Measurements from ENCODE around the gene CALHM3. TPM values are rescaled to one million over a fixed set of nuclear protein-coding genes. Genes with fewer than 3 reads are reported as not detected.
"Not testable (repeated sequence)": the region's sequence is repeated elsewhere in the genome, so short reads cannot be mapped to it uniquely, and the experiment has no call there.

CALHM3 gene
- total RNA-seq, 2 experiments from 2014 or later = not detected

DNA sequence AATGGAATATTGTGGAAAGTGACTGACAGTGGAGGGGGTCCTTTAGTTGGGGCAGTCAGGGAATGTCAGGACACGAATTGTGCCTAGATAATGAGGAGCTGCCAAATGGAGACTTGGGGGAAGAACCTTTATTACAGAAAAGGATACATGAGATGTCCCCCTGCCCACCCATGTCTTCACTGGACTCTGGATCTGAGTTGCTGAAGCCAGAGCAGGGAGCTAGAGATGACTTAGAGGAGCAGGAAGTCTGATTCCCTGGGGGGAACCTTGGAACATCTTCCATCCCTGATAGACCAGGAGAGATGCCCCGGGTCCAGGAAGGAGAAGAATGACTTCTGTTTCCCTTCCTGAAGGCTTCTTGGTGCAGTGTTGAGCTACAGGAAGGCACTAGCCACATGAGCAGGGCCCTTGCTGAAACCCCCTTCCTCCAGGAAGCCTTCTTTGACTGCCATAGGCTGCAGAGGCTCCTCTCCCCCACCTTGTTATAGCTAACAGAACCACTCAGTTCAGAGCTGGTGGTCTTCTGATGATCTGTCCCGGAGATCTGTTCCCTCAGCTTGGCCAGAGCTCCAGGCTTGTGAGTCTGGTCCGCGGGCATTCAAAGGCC is 13.7 kb upstream of the CALHM3 start:
- Mint-ChIP-seq H3K4me3 (peak overlapping the region; percentile 73), H3K27ac (no peak overlapping the region), H3K9me3 (no peaks in the 10 kb centered on the region), H3K27me3 (peaks cover 55% of the 10 kb centered on the region), H3K4me1 (peaks cover 22% of the 10 kb centered on the region), H3K36me3 (no peaks in the 10 kb centered on the region)
- no peak for DNase-seq

DNA sequence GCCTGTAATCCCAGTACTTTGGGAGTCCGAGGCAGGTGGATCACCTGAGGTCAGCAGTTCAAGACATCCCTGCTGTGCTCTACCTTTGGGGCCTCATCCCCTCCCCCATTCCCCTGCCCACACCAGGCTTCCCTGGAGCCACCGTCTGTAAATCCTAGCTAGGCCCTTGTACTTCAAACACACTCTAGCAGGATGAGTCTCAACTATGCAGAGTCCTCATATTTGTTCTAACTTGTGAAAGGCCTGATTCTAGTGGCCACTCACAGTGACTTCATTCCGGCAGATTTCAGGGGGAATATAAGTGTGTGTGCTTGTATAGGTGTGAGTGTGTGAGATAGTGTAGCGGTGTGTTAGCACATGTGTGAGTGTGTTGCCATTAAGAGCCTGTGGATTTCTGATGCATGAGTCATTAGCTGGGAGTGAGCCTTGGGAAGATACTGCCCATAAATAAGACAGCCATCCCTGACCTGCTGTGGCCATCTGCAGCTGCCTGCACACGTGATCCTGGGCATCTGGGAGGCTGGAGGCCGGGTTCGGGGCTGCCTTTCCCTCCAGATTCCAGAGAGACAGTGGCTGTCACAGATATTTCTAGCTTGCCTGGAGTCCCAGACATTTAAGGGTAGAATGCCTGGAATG is 12.8 kb upstream of the CALHM3 start:
- Mint-ChIP-seq H3K36me3 (no peaks in the 10 kb centered on the region), H3K4me1 (peaks cover 22% of the 10 kb centered on the region), H3K9me3 (no peaks in the 10 kb centered on the region), H3K27ac (no peak overlapping the region), H3K27me3 (peaks cover 45% of the 10 kb centered on the region), H3K4me3 (no peak overlapping the region)
- DNase-seq = no peak

DNA sequence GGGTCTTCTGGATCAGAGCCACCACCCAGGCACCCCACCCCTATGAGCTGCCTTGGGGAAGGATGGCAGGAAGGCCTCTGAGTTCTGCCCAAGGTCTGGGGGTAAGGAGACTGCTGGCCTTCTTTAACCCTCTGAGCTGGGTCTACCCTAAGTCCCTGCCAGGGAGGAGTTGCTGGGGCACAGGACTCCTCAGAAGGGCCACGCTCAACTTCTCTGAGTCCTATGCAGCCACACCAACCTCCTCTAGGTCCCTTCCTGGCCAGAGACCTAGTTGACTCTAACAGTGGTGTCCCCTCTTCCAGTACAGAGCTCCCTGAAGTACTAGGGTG is 11.9 kb upstream of the CALHM3 start:
- no peak for DNase-seq
- no peaks in the 10 kb centered on the region for H3K36me3 Mint-ChIP-seq
- no peaks in the 10 kb centered on the region for H3K9me3 Mint-ChIP-seq
- H3K27me3 Mint-ChIP-seq = peaks cover 40% of the 10 kb centered on the region
- H3K4me1 Mint-ChIP-seq = peaks cover 22% of the 10 kb centered on the region
- H3K4me3 Mint-ChIP-seq = no peak overlapping the region
- H3K27ac Mint-ChIP-seq = no peak overlapping the region

DNA sequence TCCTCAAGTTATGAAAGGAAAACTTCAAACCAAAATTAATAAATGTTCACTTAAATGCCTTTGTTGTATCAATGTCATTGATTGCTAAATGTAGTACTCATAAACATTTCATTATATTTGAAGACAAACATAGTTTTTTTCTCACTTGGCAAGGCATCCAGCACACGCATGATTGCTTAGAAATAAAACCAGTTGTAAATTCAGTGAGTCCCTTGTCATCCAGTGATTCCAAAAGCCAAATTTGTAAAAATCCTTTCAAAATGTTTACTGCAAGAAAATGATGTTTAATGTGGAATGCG is 8.3 kb upstream of the CALHM3 start:
- no peak overlapping the region for H3K27ac Mint-ChIP-seq
- no peaks in the 10 kb centered on the region for H3K9me3 Mint-ChIP-seq
- H3K4me1 Mint-ChIP-seq = peaks cover 14% of the 10 kb centered on the region
- H3K4me3 Mint-ChIP-seq = no peak overlapping the region
- no peak for DNase-seq
- H3K36me3 Mint-ChIP-seq = no peaks in the 10 kb centered on the region
- H3K27me3 Mint-ChIP-seq = peaks cover 16% of the 10 kb centered on the region

DNA sequence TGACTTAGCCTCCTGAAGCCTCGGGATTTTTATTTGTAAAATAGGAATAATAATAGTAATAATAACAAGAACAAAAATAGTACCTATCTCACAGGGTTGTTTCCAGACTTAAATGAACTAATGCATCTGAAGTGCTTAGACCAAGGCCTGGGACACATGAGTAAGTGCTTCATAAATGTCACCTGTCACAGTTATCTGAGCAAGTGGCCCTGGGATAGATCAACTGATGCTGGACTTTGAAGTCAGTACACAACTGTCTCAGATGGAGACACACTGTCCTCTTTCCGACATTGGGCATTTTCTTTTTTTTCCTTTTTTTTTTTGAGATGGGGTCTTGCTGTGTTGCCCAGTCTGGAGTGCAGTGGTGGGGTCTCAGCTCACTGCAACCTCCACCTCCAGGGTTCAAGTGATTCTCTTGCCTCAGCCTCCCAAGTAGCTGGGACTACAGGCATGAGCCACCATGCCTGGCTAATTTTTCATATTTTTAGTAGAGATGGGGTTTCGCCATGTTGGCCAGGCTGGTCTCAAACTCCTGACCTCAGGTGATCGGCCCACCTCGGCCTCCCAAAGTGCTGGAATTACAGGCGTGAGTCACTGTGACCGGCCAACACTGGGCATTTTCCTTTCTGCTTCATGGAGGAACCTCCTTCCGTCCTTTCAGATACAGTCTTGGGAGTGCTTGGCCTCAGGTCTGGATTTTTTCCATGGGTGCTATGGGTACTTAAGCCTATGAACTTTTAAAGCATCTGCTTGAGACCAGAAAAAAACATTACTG is 7.8 kb upstream of the CALHM3 start:
- Mint-ChIP-seq H3K27me3 (peaks cover 10% of the 10 kb centered on the region), H3K4me1 (peaks cover 16% of the 10 kb centered on the region)
- H3K9me3 Mint-ChIP-seq, H3K36me3 Mint-ChIP-seq, H3K27ac Mint-ChIP-seq, H3K4me3 Mint-ChIP-seq, DNase-seq: not testable (repeated sequence)

DNA sequence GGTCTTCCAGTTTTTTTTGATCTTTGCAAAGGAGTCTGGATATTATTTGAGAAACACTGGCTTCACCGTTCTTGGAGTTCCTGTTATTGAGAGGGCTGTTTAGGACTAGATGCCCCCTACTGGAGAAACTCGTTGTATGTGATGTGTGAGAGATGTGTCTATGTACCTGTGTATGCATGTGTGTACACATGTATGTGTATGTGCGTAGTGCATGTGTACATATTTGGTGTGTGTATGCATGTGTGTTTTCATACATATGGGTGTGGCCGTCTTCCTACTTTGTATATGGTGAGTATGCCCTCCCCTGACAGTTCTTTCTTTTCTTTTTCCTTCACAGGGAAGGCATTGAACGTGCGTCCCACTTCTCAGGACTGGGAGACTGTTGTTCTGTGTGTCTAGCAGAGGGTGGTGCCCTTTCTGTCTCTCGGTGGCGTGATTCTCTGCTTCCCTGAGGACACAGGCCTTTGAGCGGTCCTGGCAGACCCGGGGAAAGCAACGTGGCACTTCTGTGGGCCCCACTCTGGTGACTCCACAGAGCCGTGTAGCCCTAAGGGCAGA is 3.0 kb upstream of the CALHM3 start:
- Mint-ChIP-seq H3K27me3 (peaks cover 4% of the 10 kb centered on the region), H3K27ac (no peak overlapping the region), H3K4me3 (no peak overlapping the region), H3K9me3 (no peaks in the 10 kb centered on the region), H3K4me1 (peaks cover 3% of the 10 kb centered on the region), H3K36me3 (no peaks in the 10 kb centered on the region)
- no peak for DNase-seq

DNA sequence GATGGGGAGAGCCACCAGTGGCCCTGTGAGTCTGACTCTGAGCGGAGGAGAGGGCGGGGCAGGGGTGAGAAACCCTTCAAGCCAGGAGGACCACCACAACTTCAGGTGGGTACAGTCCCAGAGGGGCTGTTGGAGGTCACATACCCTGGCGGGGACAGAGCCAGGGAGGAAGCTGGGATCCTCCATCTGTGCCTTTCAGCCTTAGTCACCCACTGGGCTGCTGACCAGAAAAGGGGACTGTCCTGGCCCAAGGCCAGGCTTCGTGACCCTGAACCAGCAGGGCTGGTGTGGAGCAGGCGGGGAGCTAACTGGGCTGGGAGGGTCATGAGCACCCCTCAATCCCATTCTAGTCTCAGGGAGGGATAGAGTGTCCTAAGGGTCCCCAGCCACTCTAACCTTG is 1.5 kb upstream of the CALHM3 start:
- Mint-ChIP-seq H3K27me3 (peaks cover under 1% of the 10 kb centered on the region), H3K4me1 (peaks cover 5% of the 10 kb centered on the region), H3K4me3 (no peak overlapping the region), H3K9me3 (no peaks in the 10 kb centered on the region), H3K27ac (no peak overlapping the region), H3K36me3 (no peaks in the 10 kb centered on the region)
- DNase-seq = no peak

DNA sequence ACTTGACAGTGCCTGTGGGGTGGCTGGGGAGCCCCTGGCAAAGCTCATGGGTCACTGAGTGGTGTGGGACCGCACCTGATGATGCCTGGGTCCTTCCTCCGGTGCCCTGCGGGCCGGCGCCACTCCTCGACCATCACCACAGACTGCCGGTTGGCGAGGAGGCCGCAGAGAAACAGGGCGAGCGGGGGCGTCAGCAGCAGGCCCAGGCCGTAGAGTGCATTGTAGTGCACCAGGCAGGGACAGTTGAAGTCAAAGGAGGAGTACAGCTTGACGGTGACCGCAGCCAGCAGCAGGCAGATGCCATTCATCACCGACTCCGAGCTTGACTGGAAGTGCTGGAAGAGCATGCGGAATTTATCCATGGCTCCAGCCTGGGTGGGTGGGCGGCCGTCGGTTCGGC is 369 bp downstream of the CALHM3 start:
- no peak overlapping the region for H3K27ac Mint-ChIP-seq

DNA sequence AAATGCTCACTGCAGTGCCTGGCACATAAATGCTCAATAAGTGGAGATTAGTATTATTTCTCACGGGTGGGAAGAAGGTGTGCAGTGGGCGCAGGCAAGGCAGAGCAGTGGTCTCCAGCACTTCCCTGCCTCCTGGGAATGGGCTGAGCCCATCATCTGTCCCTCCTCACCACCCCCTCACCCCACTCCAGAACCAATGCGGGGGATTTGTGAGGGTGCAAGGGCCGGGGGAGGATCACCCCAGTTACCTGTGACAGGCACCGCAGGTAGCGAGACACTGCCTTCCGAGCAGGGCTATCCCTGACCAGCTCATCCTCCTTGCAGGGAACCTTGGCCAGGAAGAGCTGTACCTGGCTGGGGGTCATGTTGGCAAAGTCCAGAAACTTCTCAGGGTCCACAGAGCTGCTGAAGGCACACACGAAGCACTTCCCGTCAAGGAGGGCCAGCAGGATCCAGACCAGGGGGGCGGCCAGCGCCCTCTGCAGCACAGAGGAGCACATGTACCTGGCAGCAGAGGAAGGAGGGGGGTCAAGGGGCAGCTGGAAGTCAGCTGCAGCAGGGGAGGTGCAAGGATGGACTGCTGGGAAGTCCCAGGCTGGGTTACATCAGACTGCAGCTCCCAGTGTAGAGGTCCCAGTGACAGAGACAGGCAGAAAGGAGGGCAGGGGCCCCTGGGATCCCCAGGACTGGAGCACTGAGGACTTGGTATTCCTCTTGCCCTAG is 2.8 kb downstream of the CALHM3 start:
- H3K36me3 Mint-ChIP-seq = no peaks in the 10 kb centered on the region
- H3K9me3 Mint-ChIP-seq = no peaks in the 10 kb centered on the region
- DNase-seq = no peak
- peak overlapping the region; percentile 70 for H3K27ac Mint-ChIP-seq
- no peaks in the 10 kb centered on the region for H3K27me3 Mint-ChIP-seq
- H3K4me1 Mint-ChIP-seq = peaks cover 12% of the 10 kb centered on the region
- no peak overlapping the region for H3K4me3 Mint-ChIP-seq

More for the DNA sequence above, 369 bp downstream of the CALHM3 start:
- no peak for DNase-seq
- Mint-ChIP-seq H3K4me3 (no peak overlapping the region), H3K9me3 (no peaks in the 10 kb centered on the region), H3K36me3 (no peaks in the 10 kb centered on the region), H3K4me1 (peaks cover 5% of the 10 kb centered on the region), H3K27me3 (no peaks in the 10 kb centered on the region)

DNA sequence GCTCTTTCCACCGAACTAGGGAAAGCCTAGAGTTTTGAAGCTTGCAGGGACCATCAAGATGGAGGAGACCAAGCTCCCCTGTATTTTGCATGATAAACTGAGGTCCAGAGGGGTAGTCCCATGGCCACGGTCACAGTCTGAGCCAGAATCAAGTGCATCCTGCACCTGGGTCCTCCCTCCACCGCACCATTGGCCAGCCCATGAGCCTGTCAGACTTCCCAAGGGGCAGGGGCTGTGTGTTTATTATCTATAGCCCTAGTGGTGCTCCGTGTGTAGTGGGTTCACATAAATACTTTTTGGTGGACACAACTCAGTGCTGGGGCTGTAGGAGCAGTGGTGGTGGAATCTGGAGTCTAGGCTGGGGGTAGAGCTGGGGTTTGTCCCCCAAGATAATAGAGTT is 3.6 kb downstream of the CALHM3 start:
- Mint-ChIP-seq H3K4me3 (no peak overlapping the region), H3K4me1 (peaks cover 20% of the 10 kb centered on the region), H3K27ac (no peak overlapping the region), H3K36me3 (no peaks in the 10 kb centered on the region), H3K27me3 (no peaks in the 10 kb centered on the region), H3K9me3 (no peaks in the 10 kb centered on the region)
- no peak for DNase-seq

DNA sequence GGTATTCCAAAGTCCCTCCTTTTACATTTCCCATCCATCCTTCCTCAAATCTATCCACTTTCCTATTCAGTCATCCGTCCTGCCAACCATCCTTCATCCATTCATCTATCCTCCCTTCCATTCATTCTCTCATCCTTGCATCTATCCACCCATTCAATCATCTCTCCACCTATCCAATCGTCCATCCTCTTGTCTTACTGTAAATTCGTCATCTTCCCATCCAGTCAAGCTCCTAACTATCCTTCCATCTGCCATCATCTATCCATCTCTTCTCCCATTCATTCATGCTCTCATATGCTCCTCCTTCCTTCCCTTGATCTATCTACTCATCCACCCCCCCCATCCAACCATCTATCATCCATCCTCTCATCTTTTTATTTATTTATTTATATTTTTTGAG is 5.0 kb downstream of the CALHM3 start:
- Mint-ChIP-seq H3K36me3 (no peaks in the 10 kb centered on the region), H3K27ac (no peak overlapping the region), H3K4me3 (no peak overlapping the region), H3K9me3 (no peaks in the 10 kb centered on the region), H3K4me1 (peaks cover 21% of the 10 kb centered on the region), H3K27me3 (no peaks in the 10 kb centered on the region)
- no peak for DNase-seq

DNA sequence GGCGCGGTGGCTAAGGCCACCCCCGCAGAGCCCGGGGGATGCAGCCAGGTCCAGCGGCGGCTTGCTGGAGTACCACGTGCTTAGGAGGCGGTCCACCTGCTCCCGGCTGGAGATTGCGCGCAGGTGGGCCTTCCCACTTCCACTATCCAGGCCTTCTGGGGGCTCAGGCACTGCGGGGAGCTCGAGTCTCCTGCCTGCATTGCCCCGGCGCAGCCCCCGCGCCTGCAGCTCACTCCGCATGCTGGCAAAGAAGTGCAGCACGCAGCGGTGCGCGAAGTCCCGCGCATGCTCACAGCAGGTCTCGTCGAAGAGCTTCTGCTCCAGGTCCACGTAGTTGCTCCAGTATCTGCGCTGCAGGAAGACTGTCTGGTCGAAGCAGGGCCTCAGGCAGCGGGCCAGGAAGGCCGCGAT is 5.8 kb downstream of the CALHM3 start:
- DNase-seq = no peak
- Mint-ChIP-seq H3K27ac (no peak overlapping the region), H3K9me3 (no peaks in the 10 kb centered on the region), H3K36me3 (no peaks in the 10 kb centered on the region), H3K4me1 (peaks cover 21% of the 10 kb centered on the region), H3K27me3 (no peaks in the 10 kb centered on the region), H3K4me3 (no peak overlapping the region)

DNA sequence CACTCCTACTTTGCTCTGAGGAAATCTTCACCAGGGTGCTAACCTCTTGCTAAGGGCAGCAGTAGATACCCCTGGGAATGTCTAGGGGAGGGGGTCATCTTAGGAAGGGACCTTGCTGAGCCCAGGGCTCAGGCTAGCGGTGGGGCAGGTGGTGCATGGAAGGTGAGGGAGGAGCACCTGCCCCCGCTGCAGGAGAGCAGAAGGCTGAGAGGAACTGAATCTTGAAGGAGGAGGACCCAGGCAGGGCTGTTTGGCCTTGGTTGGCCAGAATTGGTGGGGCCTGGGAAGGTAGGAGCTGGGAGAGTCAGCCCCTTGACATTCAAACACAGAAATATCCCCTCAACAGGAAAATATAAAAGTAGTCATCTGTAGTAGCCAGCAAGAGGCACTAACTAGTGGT is 7.0 kb downstream of the CALHM3 start:
- peak overlapping the region; percentile 61 for H3K27ac Mint-ChIP-seq
- no peaks in the 10 kb centered on the region for H3K27me3 Mint-ChIP-seq
- H3K4me1 Mint-ChIP-seq = peaks cover 27% of the 10 kb centered on the region
- H3K9me3 Mint-ChIP-seq = no peaks in the 10 kb centered on the region
- no peaks in the 10 kb centered on the region for H3K36me3 Mint-ChIP-seq
- H3K4me3 Mint-ChIP-seq = peak overlapping the region; percentile 50
- no peak for DNase-seq

DNA sequence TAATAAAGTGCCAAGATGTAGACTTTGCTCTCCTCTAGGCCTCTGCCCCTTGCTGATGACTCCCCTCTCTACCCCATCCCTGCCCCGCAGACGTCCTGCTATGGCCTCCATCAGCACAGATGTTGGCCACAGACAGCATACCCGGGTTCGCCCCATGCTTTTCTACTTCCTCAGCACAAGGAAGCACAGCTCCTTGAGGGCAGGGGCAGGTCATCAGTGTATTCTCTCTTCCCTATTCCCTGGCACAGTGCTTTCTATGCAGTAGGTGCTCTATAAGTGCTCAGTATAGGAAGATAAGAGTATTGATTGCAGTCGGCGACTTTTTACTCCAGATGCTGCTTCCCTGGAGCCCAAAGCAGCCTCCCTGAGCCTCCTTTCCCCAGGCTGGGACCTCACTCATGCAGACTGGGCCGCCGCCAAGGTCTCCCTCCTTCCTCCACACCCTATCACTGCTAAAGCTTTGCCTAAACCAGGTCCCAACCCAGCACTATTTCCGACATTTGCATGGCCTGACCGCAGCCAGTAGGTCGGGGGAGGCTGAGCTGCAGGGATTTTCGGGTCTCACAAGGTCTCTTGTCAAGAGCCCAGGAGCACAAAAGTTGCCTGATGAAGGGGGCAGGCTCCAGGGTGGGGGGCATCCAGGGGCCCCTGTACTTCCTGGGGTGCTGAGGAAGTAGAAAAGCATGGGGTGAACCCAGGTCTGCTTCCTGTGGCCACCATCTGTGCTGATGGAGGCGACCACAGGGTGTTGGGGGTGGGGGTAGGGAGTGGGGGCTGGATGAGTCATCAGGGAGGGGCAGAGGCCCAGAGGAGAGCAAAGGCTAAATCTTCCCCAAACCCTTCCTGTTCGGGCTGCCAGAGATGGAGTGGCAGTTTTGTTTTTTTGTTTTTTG is 8.0 kb downstream of the CALHM3 start:
- peak overlapping the region; percentile 50 for H3K4me3 Mint-ChIP-seq
- peak overlapping the region; percentile 85 for H3K27ac Mint-ChIP-seq
- DNase-seq = peak; percentile 74
- peaks cover 27% of the 10 kb centered on the region for H3K4me1 Mint-ChIP-seq
- no peaks in the 10 kb centered on the region for H3K36me3 Mint-ChIP-seq
- H3K9me3 Mint-ChIP-seq = no peaks in the 10 kb centered on the region
- H3K27me3 Mint-ChIP-seq = no peaks in the 10 kb centered on the region

Data from activated naive CD8-positive, alpha-beta T cell treated with anti-CD3 and anti-CD28 coated beads for 36 hours (primary cell).